Endothelial cell (in vitro differentiated cells): ENCODE measurements around the gene TNS2. TPM values are rescaled to one million over a fixed set of nuclear protein-coding genes. Genes with fewer than 3 reads are reported as not detected.

ENCODE experiments used
- DNase-seq: peaks from one replicate; pipeline ENCODE4 v3.0.0; 2021; ENCODE audit warnings: low spot score
- H3K27ac Mint-ChIP-seq: one replicate; pipeline ENCODE4 v1.8.0; 2021; ENCODE audit warnings: mixed read lengths, inconsistent platforms; ENCODE audit not compliant: unreplicated experiment
- H3K27me3 Mint-ChIP-seq: one replicate; pipeline ENCODE4 v1.8.0; 2021; ENCODE audit warnings: mild to moderate bottlenecking, moderate library complexity, mixed read lengths, inconsistent platforms; ENCODE audit not compliant: unreplicated experiment
- H3K36me3 Mint-ChIP-seq: one replicate; pipeline ENCODE4 v1.8.0; 2021; ENCODE audit warnings: mild to moderate bottlenecking, low read depth, mixed read lengths, inconsistent platforms; ENCODE audit not compliant: unreplicated experiment
- H3K4me1 Mint-ChIP-seq: one replicate; pipeline ENCODE4 v1.8.0; 2021; ENCODE audit warnings: mild to moderate bottlenecking, mixed read lengths, inconsistent platforms; ENCODE audit not compliant: unreplicated experiment
- H3K4me3 Mint-ChIP-seq: one replicate; pipeline ENCODE4 v1.8.0; 2021; ENCODE audit warnings: mild to moderate bottlenecking, mixed read lengths, inconsistent platforms; ENCODE audit not compliant: unreplicated experiment
- H3K9me3 Mint-ChIP-seq: one replicate; pipeline ENCODE4 v1.8.0; 2021; ENCODE audit warnings: mixed read lengths, inconsistent platforms; ENCODE audit not compliant: unreplicated experiment
- total RNA-seq: library from RNA; stranded (reverse); fragmentation: NEBNext Ultra II Directional; extraction: Animal tissue kit (Norgen Biotek cat#: 25700); gene quantifications from one replicate; pipeline ENCODE4 v1.2.1, GENCODE V29; 2021; ENCODE audit not compliant: unreplicated experiment
- TF ChIP-seq, protein P1 (sequence below): fragments of 200-600 bp; sonication (generic); IDR thresholded peaks from one replicate; pipeline ENCODE4 v1.5.0; 2021; ENCODE audit warnings: antibody characterized with exemption; ENCODE audit not compliant: unreplicated experiment

The TNS2 gene
- total RNA-seq, 1 donor from 2014 or later: 112 TPM

DNA sequence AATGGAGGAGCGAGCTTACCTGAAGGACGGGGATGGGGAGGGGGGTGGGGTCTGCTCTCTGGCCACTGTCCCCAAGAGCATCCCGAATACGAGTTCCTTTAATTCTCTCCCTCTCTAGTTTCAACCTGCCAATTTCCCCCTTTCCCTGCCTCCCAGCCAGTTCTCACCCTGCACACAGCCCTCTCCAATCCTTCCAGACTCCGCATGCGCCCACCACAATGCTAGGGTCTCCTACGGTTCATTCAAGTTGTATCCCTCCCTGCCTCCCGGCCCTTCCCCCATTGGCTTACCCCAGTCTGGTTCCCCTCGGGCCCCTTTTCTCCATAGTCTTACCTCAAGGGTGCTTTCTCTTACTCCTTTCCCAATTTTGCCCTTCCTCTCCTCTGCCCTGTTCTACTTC lies 46.9 kb downstream of the TNS2 start:
- TF ChIP-seq, protein P1, sequence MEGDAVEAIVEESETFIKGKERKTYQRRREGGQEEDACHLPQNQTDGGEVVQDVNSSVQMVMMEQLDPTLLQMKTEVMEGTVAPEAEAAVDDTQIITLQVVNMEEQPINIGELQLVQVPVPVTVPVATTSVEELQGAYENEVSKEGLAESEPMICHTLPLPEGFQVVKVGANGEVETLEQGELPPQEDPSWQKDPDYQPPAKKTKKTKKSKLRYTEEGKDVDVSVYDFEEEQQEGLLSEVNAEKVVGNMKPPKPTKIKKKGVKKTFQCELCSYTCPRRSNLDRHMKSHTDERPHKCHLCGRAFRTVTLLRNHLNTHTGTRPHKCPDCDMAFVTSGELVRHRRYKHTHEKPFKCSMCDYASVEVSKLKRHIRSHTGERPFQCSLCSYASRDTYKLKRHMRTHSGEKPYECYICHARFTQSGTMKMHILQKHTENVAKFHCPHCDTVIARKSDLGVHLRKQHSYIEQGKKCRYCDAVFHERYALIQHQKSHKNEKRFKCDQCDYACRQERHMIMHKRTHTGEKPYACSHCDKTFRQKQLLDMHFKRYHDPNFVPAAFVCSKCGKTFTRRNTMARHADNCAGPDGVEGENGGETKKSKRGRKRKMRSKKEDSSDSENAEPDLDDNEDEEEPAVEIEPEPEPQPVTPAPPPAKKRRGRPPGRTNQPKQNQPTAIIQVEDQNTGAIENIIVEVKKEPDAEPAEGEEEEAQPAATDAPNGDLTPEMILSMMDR: no peak
- Mint-ChIP-seq H3K4me1 (peaks cover 34% of the 10 kb centered on the region), H3K36me3 (no peaks in the 10 kb centered on the region), H3K4me3 (peak overlapping the region; percentile 88), H3K27me3 (peaks cover 24% of the 10 kb centered on the region), H3K9me3 (no peaks in the 10 kb centered on the region), H3K27ac (no peak overlapping the region)
- no peak for DNase-seq

DNA sequence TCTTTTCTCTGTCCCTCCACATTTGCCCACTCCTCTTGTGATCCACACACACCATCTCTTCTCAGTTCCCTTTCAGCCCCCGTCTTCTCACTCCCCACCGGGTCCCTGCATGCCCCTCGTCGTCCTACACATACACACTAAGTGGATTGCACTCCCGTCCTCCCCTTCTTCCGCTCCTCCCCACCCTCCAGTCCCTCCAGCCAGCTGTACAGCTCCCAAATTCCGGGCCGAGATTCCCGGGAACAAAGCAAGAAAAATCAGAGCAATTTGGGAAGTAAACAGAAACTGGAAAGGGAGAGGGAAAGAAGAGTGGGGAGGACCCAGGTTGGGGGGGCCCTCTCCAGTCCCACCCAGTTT lies 47.3 kb downstream of the TNS2 start:
- Mint-ChIP-seq H3K4me1 (peaks cover 37% of the 10 kb centered on the region), H3K36me3 (no peaks in the 10 kb centered on the region)

DNA sequence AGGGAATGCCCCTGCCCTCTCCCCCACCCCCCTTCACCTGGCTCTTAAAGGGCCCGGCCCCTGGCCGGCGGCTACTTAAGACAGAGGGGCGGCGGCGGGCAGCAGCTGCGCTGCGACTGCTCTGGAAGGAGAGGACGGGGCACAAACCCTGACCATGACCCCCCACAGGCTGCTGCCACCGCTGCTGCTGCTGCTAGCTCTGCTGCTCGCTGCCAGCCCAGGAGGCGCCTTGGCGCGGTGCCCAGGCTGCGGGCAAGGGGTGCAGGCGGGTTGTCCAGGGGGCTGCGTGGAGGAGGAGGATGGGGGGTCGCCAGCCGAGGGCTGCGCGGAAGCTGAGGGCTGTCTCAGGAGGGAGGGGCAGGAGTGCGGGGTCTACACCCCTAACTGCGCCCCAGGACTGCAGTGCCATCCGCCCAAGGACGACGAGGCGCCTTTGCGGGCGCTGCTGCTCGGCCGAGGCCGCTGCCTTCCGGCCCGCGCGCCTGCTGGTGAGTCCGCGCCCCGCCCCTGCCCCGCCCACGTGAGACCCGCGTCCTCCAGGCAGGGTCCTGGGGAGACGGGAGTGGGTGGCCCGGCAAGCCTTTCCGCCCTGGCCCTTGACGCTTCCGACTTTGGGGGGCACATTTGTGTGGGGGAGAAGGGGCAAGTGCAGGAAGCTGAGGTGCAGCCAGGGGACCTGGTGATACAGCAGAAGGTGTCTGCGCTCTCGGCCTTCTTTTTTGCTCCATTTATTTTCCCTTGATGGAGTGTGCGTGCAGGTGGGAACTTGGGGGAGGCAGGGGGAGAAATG lies 47.9 kb downstream of the TNS2 start, which contains the start of gene IGFBP6:
TSS of gene IGFBP6 (plus strand) at position 104 of the 790 bp plus-strand sequence. CDS start at position 155, 51 bp downstream.
- Mint-ChIP-seq H3K27ac (no peak within 1 kb of the TSS), H3K27me3 (peaks cover 22% of the 10 kb centered on the region), H3K9me3 (no peaks in the 10 kb centered on the region), H3K4me1 (peaks cover 43% of the 10 kb centered on the region), H3K36me3 (no peaks in the 10 kb centered on the region), H3K4me3 (peak within 1 kb of the TSS; percentile 88)
- TF ChIP-seq, protein P1: no peak
- peak; percentile 53 for DNase-seq

More for the DNA sequence above, 47.3 kb downstream of the TNS2 start:
- TF ChIP-seq, protein P1: no peak
- no peak overlapping the region for H3K27ac Mint-ChIP-seq
- no peaks in the 10 kb centered on the region for H3K9me3 Mint-ChIP-seq
- DNase-seq: no peak
- peaks cover 22% of the 10 kb centered on the region for H3K27me3 Mint-ChIP-seq
- peak overlapping the region; percentile 88 for H3K4me3 Mint-ChIP-seq

DNA sequence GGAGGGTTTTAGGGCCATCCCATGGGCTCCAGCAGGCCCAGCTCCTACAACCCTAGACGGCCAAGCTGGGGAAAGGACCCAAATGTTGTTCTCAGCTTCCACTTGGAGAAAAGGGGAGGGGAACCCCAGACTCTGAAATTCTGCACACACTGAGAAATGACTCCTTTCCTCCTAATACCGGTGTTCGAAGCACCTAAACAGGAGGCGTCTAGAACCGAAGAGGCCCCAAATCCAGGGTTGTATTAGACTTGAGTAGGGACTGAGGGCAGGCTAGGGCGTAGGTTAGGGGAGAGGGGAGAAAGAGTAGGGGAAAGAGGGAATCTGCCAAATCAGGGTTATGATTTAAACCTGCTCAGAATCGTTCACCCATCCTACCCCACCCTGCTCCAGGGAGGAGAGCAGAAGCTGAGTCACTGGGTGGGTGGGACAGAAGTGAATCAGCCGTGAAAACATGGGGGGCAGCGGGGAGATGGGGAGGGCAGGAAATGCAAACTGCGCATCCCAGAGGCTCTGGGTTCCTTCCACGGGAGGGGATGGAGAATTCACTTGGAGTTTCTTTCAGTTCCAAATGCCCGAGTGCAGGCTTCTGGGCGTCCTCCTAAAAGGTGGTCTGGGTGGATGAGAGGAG lies 48.6 kb downstream of the TNS2 start:
- peak overlapping the region; percentile 85 for H3K4me3 Mint-ChIP-seq
- TF ChIP-seq, protein P1: no peak
- no peaks in the 10 kb centered on the region for H3K36me3 Mint-ChIP-seq
- H3K27ac Mint-ChIP-seq: no peak overlapping the region
- peaks cover 22% of the 10 kb centered on the region for H3K27me3 Mint-ChIP-seq
- H3K9me3 Mint-ChIP-seq: no peaks in the 10 kb centered on the region
- peaks cover 50% of the 10 kb centered on the region for H3K4me1 Mint-ChIP-seq
- no peak for DNase-seq
